Fibroblast of gingiva (primary cell): ENCODE data around the gene LMF2.
A peak's percentile ranks its signal among the peaks of the same experiment; 100 is the strongest.
"Not testable (repeated sequence)": the region's sequence is repeated elsewhere in the genome, so short reads cannot be mapped to it uniquely, and the experiment has no call there.

Experiments used
- DNase-seq: peaks from one replicate; pipeline ENCODE4 v3.0.0-alpha.2; 2011; ENCODE audit warnings: low read depth

The LMF2 gene

DNA sequence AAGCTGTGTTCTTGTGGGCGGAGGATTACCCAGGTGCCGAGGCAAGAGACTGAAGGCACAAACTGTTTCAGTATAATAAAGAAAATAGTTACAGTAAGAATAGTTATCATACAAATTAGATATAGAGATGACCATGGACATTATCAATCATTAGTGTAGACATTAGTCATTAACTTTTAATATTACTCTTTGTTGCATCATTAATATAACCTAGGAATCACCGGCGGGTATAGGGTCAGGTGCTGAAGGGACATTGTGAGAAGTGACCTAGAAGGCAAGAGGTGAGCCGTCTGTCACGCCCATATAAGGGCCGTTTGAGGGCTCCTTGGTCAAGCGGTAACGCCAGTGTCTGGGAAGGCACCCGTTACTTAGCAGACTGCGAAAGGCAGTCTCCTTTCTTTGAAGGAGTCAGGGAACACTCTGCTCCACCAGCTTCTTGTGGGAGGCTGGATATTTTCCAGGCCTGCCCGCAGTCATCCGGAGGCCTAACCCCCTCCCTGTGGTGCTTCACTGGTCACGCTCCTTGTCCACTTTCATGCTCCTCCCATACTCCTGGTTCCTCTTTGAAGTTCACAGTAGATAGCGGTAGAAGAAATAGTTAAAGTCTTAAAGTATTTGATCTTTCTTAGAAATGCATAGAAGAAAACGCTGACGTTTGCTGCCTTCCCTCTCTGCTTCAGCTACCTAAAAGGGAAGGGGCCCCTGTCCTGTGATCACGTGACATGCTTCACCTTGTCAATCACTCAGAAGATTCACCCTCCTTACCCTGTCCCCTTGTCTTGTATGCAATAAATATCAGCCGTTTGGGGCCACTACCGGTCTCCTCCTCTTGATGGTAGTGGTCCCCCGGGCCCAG lies 26.6 kb upstream of the LMF2 start:
- DNase-seq: not testable (repeated sequence)

- DNase-seq: no peak
Observed at GRCh38 chr22:50532824-50533796, 25.6 kb upstream of the LMF2 start.

- peak; percentile 74 for DNase-seq
Observed at GRCh38 chr22:50531962-50532674, 24.6 kb upstream of the LMF2 start.

GRCh38 chr22:50531546-50531961 lies 24.1 kb upstream of the LMF2 start:
- DNase-seq: no peak

DNA sequence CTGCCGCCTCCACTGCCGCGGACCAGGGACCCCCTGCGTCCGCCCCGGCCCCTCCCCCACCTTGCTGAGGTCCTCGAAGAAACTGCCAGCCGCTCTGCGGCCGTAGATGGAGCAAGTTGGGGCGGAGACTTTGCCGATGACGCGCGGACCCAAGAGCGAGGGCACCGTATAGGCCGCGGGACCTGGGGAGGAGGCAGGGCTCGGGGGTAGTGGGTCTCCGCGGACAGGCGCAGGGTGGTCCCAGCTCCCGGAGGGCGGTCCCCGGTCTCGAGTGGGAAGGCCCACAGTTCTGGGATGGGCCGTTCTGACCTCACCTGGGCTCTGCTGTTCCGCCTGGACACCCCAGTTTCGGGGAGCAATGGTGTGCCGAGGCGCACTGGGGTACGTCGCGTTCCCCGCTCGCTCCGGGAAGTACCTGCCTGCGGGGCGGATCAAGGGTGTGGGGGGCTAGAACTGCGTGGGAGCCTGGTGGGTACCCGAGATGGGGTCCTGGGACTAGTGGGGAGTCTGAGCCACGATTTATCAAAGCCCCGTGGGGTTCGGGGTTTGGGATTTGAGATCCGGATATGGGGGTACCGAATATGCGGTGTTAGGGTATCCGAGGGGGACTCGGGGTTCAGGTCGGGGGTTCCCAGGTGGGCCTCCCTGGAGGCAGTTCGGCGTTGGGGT lies 23.5 kb upstream of the LMF2 start:
- peak; percentile 87 for DNase-seq

DNA sequence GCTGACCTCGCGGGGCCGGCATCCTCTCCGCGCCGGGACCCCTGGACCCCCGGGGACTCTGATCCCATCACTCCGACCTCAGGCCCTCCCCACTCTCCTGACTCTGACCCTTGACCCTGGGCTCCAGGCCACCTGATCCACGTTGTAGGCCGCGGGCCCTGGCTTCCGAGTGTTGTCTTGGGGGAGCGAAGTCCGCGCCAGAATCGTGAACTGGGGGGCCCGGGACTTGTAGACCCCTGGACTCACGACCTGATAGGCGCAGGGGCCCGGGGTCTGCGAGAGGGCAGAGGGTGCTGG lies 23.0 kb upstream of the LMF2 start:
- DNase-seq: no peak

DNA sequence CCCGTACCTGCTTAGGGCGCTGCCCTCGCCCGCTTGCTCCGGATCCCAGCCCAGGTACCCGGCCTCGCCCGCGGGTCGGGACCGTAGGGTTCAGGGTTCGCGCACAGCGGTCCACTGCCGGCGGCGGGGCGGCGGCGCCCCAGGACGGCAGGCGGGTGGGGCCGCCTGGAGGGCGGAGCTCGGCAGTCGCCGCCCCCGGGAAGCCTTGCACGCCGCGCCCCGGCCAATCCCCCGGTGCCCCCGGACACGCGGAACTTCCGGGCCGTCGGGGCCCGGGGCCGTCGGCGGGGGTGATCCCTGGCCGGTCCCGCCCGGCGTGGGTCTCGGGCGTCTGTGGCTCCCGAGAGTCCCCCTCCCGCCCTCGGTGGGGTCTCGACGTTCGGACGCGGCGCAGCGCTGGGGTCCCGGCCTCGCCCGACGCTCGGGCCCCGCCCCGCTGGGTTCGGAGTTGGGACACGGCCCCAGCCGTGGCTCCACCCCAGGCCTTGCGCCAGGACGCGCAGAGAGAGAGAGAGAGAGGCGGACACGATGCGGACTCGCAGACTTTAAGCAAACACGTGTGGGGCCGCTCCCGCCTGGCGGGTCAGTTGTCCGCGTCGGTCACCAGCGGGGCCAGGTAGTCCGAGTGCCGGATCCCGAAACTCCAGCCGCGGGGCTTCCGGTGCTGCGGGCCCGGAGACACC lies 22.5 kb upstream of the LMF2 start, which contains the start of gene TYMP:
Gene TYMP (minus strand): TSS at position 116 of the 683 bp plus-strand sequence. CDS start 303 bp downstream, outside the sequence.
- DNase-seq: peak; percentile 91

DNA sequence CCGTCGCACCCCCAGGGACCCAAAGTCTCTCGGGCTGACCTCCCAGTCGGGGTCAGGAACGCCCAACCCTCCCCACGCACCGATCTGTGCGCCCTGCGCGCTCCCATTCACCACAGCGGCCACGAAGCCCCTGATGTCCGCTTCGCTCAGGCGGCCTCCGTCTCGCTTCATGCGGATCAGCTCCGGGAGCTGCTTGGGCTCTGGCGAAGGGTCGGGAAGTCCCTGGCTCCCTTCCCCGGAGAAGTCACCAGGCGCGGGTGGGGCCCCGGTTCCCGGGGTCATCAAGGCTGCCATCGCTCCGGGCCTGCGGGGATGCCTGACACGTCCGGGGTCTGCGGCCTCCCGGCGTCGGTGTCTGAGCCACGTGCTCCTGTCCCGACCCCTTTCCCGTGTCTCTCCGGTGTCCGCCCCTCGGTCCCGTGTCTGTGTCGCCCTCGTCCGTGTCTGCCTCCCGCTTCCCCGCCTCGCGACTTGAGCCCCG lies 22.0 kb upstream of the LMF2 start:
- DNase-seq: no peak

DNA sequence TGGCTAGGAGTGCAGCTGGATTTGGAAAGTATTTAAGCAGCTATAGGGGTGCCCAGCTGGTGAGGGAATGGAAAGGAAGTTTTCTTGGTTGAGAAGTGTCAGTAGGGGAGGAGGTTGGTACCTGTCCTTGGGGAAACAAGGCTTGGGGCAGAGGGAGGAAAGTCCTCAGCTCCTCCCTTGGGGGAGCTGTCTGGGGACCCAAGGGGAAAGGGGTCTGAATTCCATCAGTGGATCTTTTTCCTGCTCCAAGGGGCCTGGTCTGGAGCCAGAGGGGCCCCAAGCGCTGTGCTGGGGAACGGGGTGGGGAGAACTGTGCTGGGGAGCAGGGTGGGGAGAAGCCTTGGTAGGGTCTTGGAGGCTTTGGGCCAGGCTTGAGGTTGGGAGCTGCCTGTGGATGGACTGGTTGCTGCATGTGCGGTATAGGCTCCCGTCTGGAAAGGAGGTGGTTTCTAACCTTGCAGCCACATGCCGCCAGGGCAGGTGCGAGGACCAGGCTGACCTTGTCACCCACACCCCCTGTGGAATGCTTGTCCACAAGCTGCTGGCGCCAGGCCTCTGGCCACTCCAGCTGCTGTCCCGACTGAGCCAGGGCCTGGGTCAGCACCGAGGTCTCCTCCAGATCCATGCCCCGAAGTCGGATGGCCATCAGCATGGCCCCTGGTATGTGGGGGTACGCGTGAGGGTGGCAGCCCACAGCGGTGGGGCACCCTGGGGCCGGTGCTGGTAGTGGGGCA lies 21.3 kb upstream of the LMF2 start:
- DNase-seq: no peak

DNA sequence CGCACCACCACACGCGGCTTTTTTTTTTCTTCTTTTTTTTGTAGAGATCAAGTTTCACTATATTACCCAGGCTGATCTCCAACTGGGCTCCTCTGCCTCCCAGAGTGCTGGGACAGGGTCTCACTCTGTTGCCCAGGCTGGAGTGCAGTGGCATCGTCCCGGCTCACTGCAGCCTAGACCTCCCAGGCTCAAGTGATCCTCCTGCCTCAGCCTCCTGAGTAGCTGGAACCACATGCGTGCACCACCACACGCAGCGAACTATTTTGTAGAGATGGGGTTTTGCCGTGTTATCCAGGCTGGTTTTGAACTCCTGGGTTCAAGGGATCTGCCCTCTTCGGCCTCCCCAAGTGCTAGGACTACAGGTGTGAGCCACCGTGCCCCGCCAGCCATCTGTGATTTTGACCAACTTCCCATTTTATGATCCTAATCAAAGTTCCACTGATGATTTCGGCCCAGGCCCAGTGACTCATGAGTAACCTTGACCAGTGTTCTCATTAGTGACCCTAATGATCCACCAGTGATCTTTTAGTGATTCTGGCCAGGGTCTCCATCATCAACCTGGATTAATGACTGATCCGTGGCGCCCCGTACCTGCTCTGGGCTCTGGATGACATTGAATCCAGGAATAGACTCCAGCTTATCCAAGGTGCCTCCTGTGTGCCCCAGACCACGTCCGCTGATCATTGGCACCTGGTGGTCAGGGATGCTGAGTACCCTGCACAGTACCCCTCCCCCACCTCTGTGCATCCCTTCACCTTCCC lies 20.6 kb upstream of the LMF2 start:
- no peak for DNase-seq

DNA sequence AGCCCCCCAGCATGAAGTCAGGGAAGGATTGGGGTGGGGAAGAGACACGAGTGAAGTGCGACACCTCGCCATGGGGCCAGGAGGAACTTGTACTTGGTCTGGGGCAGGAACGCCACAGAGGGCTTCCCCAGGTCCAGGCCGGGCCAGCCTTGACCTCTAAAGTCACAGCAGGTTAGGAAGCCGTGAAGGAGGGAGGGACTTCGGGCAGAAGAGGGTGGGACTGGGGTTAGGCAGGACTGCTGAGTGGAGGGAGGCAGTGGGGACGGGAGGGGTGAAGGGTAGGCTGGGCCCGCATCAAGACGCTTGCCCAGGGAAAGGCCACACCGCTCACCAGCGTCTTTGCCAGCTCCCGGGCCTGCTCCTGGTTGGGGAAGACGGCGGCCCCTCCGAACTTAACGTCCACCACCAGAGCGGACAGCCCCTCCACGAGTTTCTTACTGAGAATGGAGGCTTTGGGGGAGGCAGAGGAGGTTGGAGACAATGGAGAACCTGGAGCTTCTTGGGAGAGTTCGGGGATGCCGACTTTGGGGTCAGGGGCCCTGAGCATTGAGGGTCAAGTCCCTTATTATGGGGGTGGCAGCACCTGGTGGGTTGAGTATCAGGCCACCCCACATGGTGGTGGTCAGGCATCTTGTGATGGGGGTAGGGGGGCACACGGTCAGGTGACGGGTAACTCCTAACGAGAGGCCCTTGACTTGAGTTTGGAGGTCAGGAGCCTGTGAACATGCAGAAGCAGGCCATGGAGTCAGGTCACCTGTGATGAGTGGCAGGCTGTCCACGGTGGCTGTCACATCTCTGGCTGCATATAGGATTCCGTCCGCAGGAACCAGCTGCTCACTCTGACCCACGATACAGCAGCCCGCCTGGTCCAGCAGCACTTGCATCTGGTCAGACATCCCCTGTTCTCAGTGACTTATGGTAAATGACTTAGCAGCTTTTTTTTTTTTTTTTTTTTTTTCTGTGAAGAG lies 19.6 kb upstream of the LMF2 start:
- DNase-seq: peak; percentile 66

DNA sequence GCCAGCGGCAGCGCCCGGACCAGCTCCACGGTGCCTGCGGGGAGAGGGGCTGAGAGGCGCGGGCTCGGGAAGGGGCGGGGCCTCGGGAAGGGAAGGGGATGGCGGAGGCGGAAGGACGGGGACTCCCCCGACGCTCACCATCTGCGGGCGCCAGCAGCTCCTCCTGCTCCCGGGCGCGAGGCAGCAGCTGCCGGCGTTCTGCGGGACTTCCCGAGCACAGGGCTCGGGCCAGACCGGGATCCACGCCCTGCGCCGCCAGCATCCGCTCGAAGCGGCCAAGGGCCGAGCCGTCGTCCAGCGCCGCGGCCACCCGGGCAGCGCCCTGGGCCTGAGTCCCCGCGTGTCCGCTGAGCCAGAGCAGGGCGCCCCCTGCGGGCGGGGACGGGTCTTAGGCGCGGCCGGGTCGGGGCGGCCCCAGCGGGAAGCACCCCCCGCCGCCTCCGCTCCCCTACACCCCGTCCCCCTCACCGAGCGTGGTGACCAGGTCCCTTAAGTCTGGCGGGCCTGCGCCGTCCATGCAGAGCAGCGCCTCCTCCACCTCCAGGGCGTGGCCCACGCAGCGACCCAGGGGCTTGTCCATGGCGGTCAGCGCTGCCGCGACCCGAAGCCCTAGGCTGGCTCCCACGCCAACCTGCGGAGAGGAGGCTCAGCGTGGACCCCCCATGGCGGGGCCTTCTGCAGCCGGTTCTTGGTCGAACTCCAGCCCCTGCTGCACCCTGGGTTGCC lies 18.8 kb upstream of the LMF2 start:
- DNase-seq: peak; percentile 79

GRCh38 chr22:50525858-50526107 lies 18.3 kb upstream of the LMF2 start:
- no peak for DNase-seq

- peak; percentile 98 for DNase-seq
Observed at GRCh38 chr22:50525104-50525857, 17.8 kb upstream of the LMF2 start, which contains the start of gene SCO2. Gene SCO2 (minus strand): TSS chr22:50525598. CDS start chr22:50524411, 1,187 bp downstream.

- no peak for DNase-seq
Observed at GRCh38 chr22:50524676-50525103, 17.2 kb upstream of the LMF2 start.

- DNase-seq: no peak
Observed at GRCh38 chr22:50523806-50524675, 16.5 kb upstream of the LMF2 start.
